Body of pancreas (tissue), 4 donors: ENCODE measurements around the gene CAMK2B. TPM values are rescaled to one million over a fixed set of nuclear protein-coding genes. Genes with fewer than 3 reads are reported as not detected.

Experiments
- ATAC-seq: fragments of 150-250 bp; one replicate; pipeline ENCODE4 v1.9.1; 2016
- DNase-seq, 4 donors: peaks; one replicate each; pipeline ENCODE4 v3.0.0-alpha.2; 2019
- H3K27ac ChIP-seq, 4 donors: fragments of 200-600 bp; sonication (generic); 1 replicate in 3 of 4; 2 replicates in 1 of 4; pipeline versions ENCODE4 v1.5.1 to v1.6.1; 2016 to 2019; ENCODE audit warnings: mild to moderate bottlenecking in 1 of 4, mixed read lengths in 1 of 4, moderate library complexity in 1 of 4
- H3K27me3 ChIP-seq, 2 donors: fragments of 200-600 bp; sonication (generic); one replicate each; pipeline ENCODE4 v1.6.0; 2016; ENCODE audit warnings: mild to moderate bottlenecking in 1 of 2
- H3K36me3 ChIP-seq, 2 donors: fragments of 200-600 bp; sonication (generic); replicated peaks in 1 of 2; 2 replicates each; pipeline ENCODE4 v1.5.1; 2016; ENCODE audit warnings: low read depth in 2 of 2; ENCODE audit not compliant: insufficient read depth in 1 of 2
- H3K4me1 ChIP-seq: fragments of 200-600 bp; sonication (generic); one replicate; pipeline ENCODE4 v1.6.0; 2016
- H3K4me3 ChIP-seq, 2 donors: fragments of 200-600 bp; sonication (generic); 1 replicate in 1 of 2; 2 replicates in 1 of 2; pipeline ENCODE4 v1.5.1; 2016 to 2019
- H3K9me3 ChIP-seq, 3 donors: fragments of 200-600 bp; sonication (generic); 1 replicate in 2 of 3; 2 replicates in 1 of 3; pipeline ENCODE4 v1.5.1; 2016
- POLR2A ChIP-seq, 3 donors: fragments of 450-650 bp; IDR thresholded peaks; one replicate each; pipeline ENCODE4 v1.6.1; 2016; ENCODE audit warnings: antibody characterized with exemption in 3 of 3, mild to moderate bottlenecking in 2 of 3
- WGBS, 2 donors: methylation state at CpG; one replicate each; pipeline ENCODE4 v1.1.5; 2017; 5-methylcytosine and 5-hydroxymethylcytosine counted together
- intact Hi-C: fragments of 100-400 bp; cut with DNase I; formaldehyde crosslinking; loops from one replicate; pipeline ENCODE4 v1.15.1; 2023
- total RNA-seq, 2 donors: library from RNA; depleted of rRNA; stranded (reverse); fragments of >200 nt; gene quantifications; one replicate each; pipeline ENCODE4 v1.1.0, GENCODE V29; 2016
- TF ChIP-seq, protein P1 (sequence below), 7 experiments: fragments of 450-650 bp in 4 of 7; fragments of 200-600 bp in 3 of 7; sonication (generic) in 3 of 7; IDR thresholded peaks; one replicate each; pipeline ENCODE4 v1.5.1; 2016 to 2019; ENCODE audit warnings: antibody characterized with exemption in 7 of 7

Gene CAMK2B
- total RNA-seq, 2 donors from 2014 or later = 0.52 to 7.6 TPM

DNA sequence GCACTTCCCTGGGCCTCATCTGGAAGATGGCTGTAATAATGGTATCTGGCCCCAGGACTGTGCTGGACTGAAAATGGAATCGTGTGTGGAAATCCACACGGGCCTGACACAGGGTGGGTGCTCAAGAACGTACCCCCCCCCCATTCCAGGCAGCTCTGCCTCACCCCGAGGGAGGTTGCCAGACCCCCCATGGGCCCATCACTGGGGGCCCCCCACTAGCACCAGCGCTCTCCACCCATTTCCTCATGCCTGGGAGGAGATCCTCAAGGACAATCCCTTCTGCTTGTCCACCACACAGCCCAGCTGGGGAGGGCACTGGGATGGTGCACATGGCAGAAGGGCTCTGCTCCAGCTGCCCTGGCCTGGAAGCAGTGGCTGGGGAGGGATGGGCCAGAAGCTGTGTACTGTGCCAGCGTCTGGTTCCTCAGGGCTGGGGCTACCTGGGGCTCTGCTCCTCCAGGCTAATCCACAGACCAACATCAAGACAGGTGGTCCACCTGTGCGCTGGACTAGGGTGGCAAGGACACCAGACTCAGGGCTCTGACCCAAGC is 55.4 kb downstream of the CAMK2B start:
- 73 to 83% methylated on average over 1 to 7 of the region's 7 CpGs for WGBS, 2 donors
- no peak for ATAC-seq
- intact Hi-C loops = no loop called here
- no peaks in the 10 kb centered on the region for H3K27me3 ChIP-seq
- no peak overlapping the region for H3K27ac ChIP-seq
- no peaks in the 10 kb centered on the region for H3K4me1 ChIP-seq
- H3K4me3 ChIP-seq = no peak overlapping the region
- DNase-seq = no peak
- TF ChIP-seq, protein P1, sequence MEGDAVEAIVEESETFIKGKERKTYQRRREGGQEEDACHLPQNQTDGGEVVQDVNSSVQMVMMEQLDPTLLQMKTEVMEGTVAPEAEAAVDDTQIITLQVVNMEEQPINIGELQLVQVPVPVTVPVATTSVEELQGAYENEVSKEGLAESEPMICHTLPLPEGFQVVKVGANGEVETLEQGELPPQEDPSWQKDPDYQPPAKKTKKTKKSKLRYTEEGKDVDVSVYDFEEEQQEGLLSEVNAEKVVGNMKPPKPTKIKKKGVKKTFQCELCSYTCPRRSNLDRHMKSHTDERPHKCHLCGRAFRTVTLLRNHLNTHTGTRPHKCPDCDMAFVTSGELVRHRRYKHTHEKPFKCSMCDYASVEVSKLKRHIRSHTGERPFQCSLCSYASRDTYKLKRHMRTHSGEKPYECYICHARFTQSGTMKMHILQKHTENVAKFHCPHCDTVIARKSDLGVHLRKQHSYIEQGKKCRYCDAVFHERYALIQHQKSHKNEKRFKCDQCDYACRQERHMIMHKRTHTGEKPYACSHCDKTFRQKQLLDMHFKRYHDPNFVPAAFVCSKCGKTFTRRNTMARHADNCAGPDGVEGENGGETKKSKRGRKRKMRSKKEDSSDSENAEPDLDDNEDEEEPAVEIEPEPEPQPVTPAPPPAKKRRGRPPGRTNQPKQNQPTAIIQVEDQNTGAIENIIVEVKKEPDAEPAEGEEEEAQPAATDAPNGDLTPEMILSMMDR (IDR thresholded peaks at IDR 0.05) = no peak
- TF ChIP-seq POLR2A (IDR thresholded peaks at IDR 0.05) = no peak
- no peaks in the 10 kb centered on the region for H3K36me3 ChIP-seq
- H3K9me3 ChIP-seq = no peaks in the 10 kb centered on the region

DNA sequence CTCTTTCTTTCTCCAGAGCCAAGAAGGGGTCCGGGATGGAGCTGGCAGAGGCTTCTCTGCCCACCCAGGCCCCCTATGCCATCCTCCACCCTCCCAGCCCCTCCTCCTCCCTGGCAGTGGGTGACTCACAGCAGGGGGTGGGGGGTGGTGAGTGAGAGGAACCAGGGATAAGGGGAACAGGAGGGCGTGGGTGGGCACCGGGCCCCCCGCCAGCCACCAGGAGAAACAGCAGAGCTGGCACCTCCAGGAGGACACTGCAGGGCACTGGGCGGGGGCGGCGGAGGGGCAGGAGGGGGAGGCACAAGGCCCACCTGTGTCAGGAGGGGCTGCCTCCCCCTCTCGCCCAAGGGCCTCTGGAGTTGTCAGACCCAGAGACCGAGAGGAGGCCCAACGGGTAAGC is 56.0 kb downstream of the CAMK2B start:
- no peak for ATAC-seq
- Histone ChIP-seq H3K9me3 (no peaks in the 10 kb centered on the region), H3K4me1 (no peaks in the 10 kb centered on the region), H3K4me3 (no peak overlapping the region), H3K27ac (no peak overlapping the region), H3K27me3 (no peaks in the 10 kb centered on the region), H3K36me3 (no peaks in the 10 kb centered on the region)
- intact Hi-C loops = no loop called here
- 68 to 78% methylated on average over 10 of the region's 10 CpGs for WGBS, 2 donors
- TF ChIP-seq POLR2A (IDR thresholded peaks at IDR 0.05) = no peak
- TF ChIP-seq, protein P1 (IDR thresholded peaks at IDR 0.05) = no peak
- no peak for DNase-seq

DNA sequence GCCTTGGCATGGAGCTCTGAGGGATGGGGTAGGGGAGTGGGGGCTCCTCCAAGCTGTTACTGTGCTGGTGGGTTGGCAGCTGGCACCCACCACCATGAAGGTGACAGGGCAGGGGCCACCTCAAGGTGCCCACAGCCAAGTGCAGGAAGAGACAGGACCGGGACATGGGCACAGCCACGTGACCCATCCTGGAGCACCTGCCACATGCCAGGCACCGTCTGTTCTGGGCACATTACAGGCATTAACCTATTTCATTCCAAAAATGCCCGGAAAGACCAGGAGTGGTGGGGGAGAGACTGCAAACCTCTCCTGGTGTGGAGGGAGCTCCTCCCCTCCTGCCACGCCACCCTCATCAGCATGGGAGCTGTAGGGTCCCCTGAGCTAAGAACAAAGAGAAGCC is 56.7 kb downstream of the CAMK2B start:
- WGBS, 2 donors = 70 to 80% methylated on average over 4 to 5 of the region's 5 CpGs
- ATAC-seq (no peak), DNase-seq (no peak)
- TF ChIP-seq POLR2A (IDR thresholded peaks at IDR 0.05) = no peak
- TF ChIP-seq, protein P1 (IDR thresholded peaks at IDR 0.05) = no peak
- H3K27me3 ChIP-seq = no peaks in the 10 kb centered on the region
- no peak overlapping the region for H3K4me3 ChIP-seq
- H3K9me3 ChIP-seq = no peaks in the 10 kb centered on the region
- no peaks in the 10 kb centered on the region for H3K36me3 ChIP-seq
- no peak overlapping the region for H3K27ac ChIP-seq
- H3K4me1 ChIP-seq = no peaks in the 10 kb centered on the region
- intact Hi-C loops = no loop called here

DNA sequence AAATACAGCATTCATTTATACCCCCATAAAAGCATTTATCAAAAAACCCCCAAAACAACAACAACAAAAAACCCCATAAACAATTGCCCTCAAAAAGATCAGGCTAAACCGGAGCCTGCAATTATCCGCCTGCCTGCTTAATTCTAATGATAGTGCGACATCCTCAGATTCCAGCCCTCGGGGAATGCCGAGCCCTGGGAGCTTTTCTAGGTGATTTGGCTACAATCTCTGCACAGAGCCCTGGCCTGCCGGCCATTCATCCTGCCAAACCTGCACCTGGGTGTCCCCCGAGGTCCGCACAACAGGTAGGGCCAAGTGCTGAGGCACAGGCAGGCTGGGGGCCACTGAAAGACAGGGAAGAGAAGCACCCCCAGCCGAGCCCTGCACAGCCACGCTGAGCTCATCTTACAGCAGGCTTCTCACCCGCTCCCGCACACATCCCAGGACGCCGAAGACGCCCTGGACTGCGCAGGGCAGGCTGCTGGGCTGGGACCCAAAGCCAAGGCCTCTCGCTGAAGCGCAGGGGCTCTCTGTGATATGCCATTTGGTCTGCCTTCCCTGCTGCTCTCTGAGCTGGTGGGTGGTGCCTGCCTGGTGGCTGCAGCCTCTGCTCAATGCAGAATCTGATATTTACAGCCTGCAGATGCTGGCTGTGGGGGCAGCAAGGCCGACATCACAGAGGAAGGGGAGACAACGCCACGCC is 57.5 kb downstream of the CAMK2B start:
- H3K4me3 ChIP-seq = no peak overlapping the region
- H3K27me3 ChIP-seq = no peaks in the 10 kb centered on the region
- H3K4me1 ChIP-seq = no peaks in the 10 kb centered on the region
- WGBS, 2 donors = 68 to 70% methylated on average over 9 to 21 of the region's 21 CpGs
- ATAC-seq (no peak), DNase-seq (no peak)
- TF ChIP-seq POLR2A (IDR thresholded peaks at IDR 0.05) = no peak
- H3K36me3 ChIP-seq = no peaks in the 10 kb centered on the region
- H3K27ac ChIP-seq = no peak overlapping the region
- intact Hi-C loops = no loop called here
- H3K9me3 ChIP-seq = no peaks in the 10 kb centered on the region

DNA sequence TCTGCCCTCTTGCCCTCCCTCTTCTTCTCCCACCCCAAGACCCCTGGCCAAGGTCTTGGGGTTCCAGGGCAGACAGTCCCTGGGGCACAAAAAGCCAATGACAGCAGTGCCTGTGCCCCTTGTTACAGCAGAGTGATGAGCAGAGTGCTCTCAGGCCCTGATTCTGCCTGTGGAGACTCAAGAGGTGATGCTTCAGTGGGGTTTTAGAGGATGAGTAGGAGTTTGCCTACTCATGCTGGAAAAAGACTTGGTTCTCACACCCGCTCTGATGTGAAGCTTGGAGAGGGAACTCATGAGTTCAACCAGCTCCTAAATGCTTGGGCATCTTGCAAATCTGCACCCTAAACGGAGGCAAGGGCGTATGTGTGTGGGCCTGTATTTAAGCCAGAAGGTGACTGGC is 58.2 kb downstream of the CAMK2B start:
- TF ChIP-seq, protein P1 (IDR thresholded peaks at IDR 0.05) = no peak
- TF ChIP-seq POLR2A (IDR thresholded peaks at IDR 0.05) = no peak
- no peaks in the 10 kb centered on the region for H3K27me3 ChIP-seq
- H3K4me1 ChIP-seq = no peaks in the 10 kb centered on the region
- H3K27ac ChIP-seq = no peak overlapping the region
- intact Hi-C loops = no loop called here
- H3K9me3 ChIP-seq = no peaks in the 10 kb centered on the region
- ATAC-seq (no peak), DNase-seq (no peak)
- no peak overlapping the region for H3K4me3 ChIP-seq
- 95 to 98% methylated on average over 3 of the region's 3 CpGs for WGBS, 2 donors
- no peaks in the 10 kb centered on the region for H3K36me3 ChIP-seq
